ENCODE results near the gene COL4A6.

DNA sequence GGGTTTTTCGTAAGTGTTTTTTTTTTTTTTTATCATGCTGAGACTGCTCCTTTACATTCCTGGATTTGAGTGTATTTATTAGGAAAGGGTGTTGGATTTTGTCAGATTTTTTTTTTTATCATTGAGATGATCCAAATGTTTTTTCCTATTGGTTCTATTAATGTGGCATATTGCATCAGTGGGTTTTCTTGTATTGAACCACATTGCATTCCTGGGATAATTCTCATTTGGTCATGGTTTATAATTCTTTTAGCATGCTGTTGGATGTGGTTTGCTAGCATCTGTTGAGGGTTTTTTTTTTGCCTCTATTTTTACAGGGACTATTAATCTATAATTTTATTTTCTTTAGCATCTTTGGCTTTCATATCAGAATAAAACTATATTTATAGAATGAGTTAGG is 30.3 kb upstream of the COL4A6 start:
- TF ChIP-seq, protein P1, sequence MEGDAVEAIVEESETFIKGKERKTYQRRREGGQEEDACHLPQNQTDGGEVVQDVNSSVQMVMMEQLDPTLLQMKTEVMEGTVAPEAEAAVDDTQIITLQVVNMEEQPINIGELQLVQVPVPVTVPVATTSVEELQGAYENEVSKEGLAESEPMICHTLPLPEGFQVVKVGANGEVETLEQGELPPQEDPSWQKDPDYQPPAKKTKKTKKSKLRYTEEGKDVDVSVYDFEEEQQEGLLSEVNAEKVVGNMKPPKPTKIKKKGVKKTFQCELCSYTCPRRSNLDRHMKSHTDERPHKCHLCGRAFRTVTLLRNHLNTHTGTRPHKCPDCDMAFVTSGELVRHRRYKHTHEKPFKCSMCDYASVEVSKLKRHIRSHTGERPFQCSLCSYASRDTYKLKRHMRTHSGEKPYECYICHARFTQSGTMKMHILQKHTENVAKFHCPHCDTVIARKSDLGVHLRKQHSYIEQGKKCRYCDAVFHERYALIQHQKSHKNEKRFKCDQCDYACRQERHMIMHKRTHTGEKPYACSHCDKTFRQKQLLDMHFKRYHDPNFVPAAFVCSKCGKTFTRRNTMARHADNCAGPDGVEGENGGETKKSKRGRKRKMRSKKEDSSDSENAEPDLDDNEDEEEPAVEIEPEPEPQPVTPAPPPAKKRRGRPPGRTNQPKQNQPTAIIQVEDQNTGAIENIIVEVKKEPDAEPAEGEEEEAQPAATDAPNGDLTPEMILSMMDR (conservative IDR thresholded peaks at IDR 0.05; ENCODE audit: low read length): no peak
- no peak for TF ChIP-seq EZH2phosphoT487 (IDR thresholded peaks at IDR 0.05; ENCODE audit: borderline replicate concordance, low read depth, low read length)

Measured in OCI-LY7 (cell line).